Hepatocyte (in vitro differentiated cells): Measurements from ENCODE around the gene KMT2B.

Source experiments
- CTCF ChIP-seq: fragments of 200-600 bp; sonication (generic); IDR thresholded peaks from 2 replicates; pipeline ENCODE4 v1.5.1; 2016; ENCODE audit warnings: antibody characterized with exemption, mild to moderate bottlenecking; ENCODE audit not compliant: poor library complexity
- EZH2 ChIP-seq: fragments of 200-600 bp; sonication (generic); IDR thresholded peaks from 2 replicates; pipeline ENCODE4 v1.6.1; 2016; ENCODE audit warnings: antibody characterized with exemption, mild to moderate bottlenecking, borderline replicate concordance
- EZH2phosphoT487 ChIP-seq: fragments of 200-600 bp; sonication (generic); IDR thresholded peaks from one replicate; pipeline ENCODE4 v1.6.1; 2018; ENCODE audit warnings: antibody characterized with exemption, mild to moderate bottlenecking, low read depth, moderate library complexity; ENCODE audit not compliant: unreplicated experiment, severe bottlenecking

GRCh38 chr19:35753634-35754369 is 36.0 kb downstream of the KMT2B start:
- TF ChIP-seq CTCF (no peak), EZH2 (no peak), EZH2phosphoT487 (no peak)
